NB4 (cell line): ENCODE measurements around the gene TEN1.

Experiments
- DNase-seq: peaks from one replicate; pipeline ENCODE4 v3.0.0; 2010; ENCODE audit warnings: low read depth
- H3K4me3 ChIP-seq: one replicate; pipeline ENCODE4 v1.5.1; 2011; ENCODE audit warnings: mild to moderate bottlenecking, low read depth, low read length, moderate library complexity
- CTCF ChIP-seq: IDR thresholded peaks from one replicate; pipeline ENCODE4 v1.5.1; 2012; ENCODE audit warnings: low read depth, low read length
- MAX ChIP-seq: IDR thresholded peaks from 2 replicates; pipeline ENCODE4 v1.6.1; 2011; ENCODE audit warnings: low read depth, low read length
- MYC ChIP-seq: IDR thresholded peaks from 2 replicates; pipeline ENCODE4 v1.6.1; 2011; ENCODE audit warnings: low read depth, low read length
- POLR2A ChIP-seq: IDR thresholded peaks from 2 replicates; pipeline ENCODE4 v1.6.1; 2011; ENCODE audit warnings: mild to moderate bottlenecking; ENCODE audit not compliant: insufficient read length; ENCODE audit errors: extremely low read depth

TEN1 gene

GRCh38 chr17:76049239-76049638 is 70.2 kb downstream of the TEN1 start:
- DNase-seq, result no peak
- TF ChIP-seq MAX (no peak), MYC (no peak), POLR2A (no peak), CTCF (no peak)
- no peak overlapping the region for H3K4me3 ChIP-seq

- no peak overlapping the region for H3K4me3 ChIP-seq
- TF ChIP-seq MYC, result no peak
- TF ChIP-seq MAX, result no peak
- DNase-seq, result no peak
These were observed 70.9 kb downstream of the TEN1 start for GRCh38 chr17:76049836-76050537.
